ENCODE measurements around the gene WDPCP. TPM values are rescaled to one million over a fixed set of nuclear protein-coding genes. Genes with fewer than 3 reads are reported as not detected.
A peak's percentile ranks its signal among the peaks of the same experiment; 100 is the strongest.
"Not testable (repeated sequence)": the region's sequence is repeated elsewhere in the genome, so short reads cannot be mapped to it uniquely, and the experiment has no call there.

WDPCP gene
- total RNA-seq, 4 donors from 2014 or later, result 7.1 to 19.9 (median 9.6) TPM

GRCh38 chr2:63488118-63488713 lies 100.1 kb downstream of the WDPCP start:
- H3K36me3 ChIP-seq, result peaks cover 0 to 11% of the 10 kb centered on the region in 2 donors
- 70 to 74% methylated on average over 2 of the region's 2 CpGs for WGBS, 2 donors (ENCODE audit: low coverage in 1 of 2)
- H3K27me3 ChIP-seq, result no peaks in the 10 kb centered on the region
- no peak for ATAC-seq
- H3K27ac ChIP-seq, result no peak overlapping the region
- H3K4me3 ChIP-seq, result no peak overlapping the region
- peak in 3 of 4 experiments; percentile 10 to 43 (median 32) for TF ChIP-seq CTCF (IDR thresholded peaks at IDR 0.05)
- no peak for TF ChIP-seq POLR2A (IDR thresholded peaks at IDR 0.05)
- no peaks in the 10 kb centered on the region for H3K9me3 ChIP-seq
- H3K4me1 ChIP-seq, result no peaks in the 10 kb centered on the region

DNA sequence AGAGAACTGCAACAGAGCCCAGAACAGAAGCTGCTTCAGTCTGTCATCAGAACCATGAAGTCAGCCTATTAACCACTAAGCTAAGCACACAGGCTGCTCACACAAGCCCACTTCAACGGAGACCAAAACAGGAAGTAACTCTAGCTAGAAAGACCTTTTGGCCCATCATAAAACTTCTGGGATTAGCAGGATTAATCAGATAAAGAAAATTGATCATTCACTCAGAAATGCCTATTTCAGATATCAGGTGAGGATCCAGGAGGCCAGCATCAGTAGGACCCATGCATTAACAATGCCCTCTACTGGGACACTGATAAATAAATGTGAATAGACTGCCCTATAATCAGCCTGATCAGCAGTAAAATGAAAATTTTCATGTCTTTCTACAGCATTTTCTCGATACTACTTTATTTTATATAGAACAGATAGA lies 101.4 kb downstream of the WDPCP start:
- Histone ChIP-seq H3K4me3 (no peak overlapping the region), H3K27me3 (no peaks in the 10 kb centered on the region), H3K4me1 (no peaks in the 10 kb centered on the region), H3K9me3 (no peaks in the 10 kb centered on the region), H3K36me3 (peaks cover 0 to 11% of the 10 kb centered on the region in 2 donors), H3K27ac (no peak overlapping the region)
- TF ChIP-seq EP300 (IDR thresholded peaks at IDR 0.05), result no peak
- TF ChIP-seq POLR2A (IDR thresholded peaks at IDR 0.05), result no peak
- no peak for TF ChIP-seq CTCF (IDR thresholded peaks at IDR 0.05)
- no peak for TF ChIP-seq POLR2AphosphoS5 (IDR thresholded peaks at IDR 0.05)
- 86 to 90% methylated on average over 2 of the region's 2 CpGs for WGBS, 2 donors (ENCODE audit: low coverage in 1 of 2)
- ATAC-seq, result no peak

- no peaks in the 10 kb centered on the region for H3K9me3 ChIP-seq
Measured at GRCh38 chr2:63484901-63485300, 103.4 kb downstream of the WDPCP start.

DNA sequence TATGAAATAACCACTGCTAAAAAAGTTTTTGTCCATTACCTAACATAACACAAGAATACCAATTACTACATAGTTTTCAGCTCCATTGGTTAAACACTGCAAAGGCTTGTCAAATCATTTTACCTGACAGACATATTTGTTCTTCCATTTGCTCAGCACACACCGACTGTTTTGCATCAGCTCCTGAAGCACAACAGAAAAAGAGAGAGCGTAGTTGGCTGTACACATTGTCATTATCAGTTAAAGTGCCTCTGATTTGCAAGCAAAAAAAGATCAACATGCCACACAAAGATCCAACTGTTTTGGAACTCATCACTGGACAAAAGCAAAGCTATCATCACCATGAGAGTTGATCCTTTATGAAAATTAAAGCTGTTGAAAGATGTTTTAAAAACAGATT lies 103.8 kb downstream of the WDPCP start:
- H3K36me3 ChIP-seq, result peaks cover 0 to 16% of the 10 kb centered on the region in 2 donors
- no peaks in the 10 kb centered on the region for H3K9me3 ChIP-seq
- H3K4me3 ChIP-seq, result no peak overlapping the region
- no peaks in the 10 kb centered on the region for H3K27me3 ChIP-seq
- ATAC-seq, result no peak
- TF ChIP-seq CTCF (IDR thresholded peaks at IDR 0.05) (no peak), POLR2A (IDR thresholded peaks at IDR 0.05) (no peak), EP300 (IDR thresholded peaks at IDR 0.05) (no peak), POLR2AphosphoS5 (IDR thresholded peaks at IDR 0.05) (no peak)
- H3K4me1 ChIP-seq, result no peaks in the 10 kb centered on the region
- H3K27ac ChIP-seq, result no peak overlapping the region
- 81 to 85% methylated on average over 2 of the region's 2 CpGs for WGBS, 2 donors (ENCODE audit: low coverage in 1 of 2)

More at GRCh38 chr2:63484901-63485300, 103.4 kb downstream of the WDPCP start:
- 76% methylated on average over 3 to 6 of the region's 6 CpGs for WGBS, 2 donors (ENCODE audit: low coverage in 1 of 2)
- peaks cover 0 to 16% of the 10 kb centered on the region in 2 donors for H3K36me3 ChIP-seq
- ATAC-seq, result no peak
- H3K4me1 ChIP-seq, result no peaks in the 10 kb centered on the region
- no peak overlapping the region for H3K4me3 ChIP-seq
- H3K27ac ChIP-seq, result no peak overlapping the region
- no peak for TF ChIP-seq POLR2A (IDR thresholded peaks at IDR 0.05)
- TF ChIP-seq EP300 (IDR thresholded peaks at IDR 0.05), result no peak
- no peak for TF ChIP-seq POLR2AphosphoS5 (IDR thresholded peaks at IDR 0.05)
- TF ChIP-seq CTCF (IDR thresholded peaks at IDR 0.05), result no peak
- no peaks in the 10 kb centered on the region for H3K27me3 ChIP-seq

GRCh38 chr2:63477686-63478085 lies 110.6 kb downstream of the WDPCP start:
- H3K4me1 ChIP-seq, result no peaks in the 10 kb centered on the region
- no peak for ATAC-seq
- H3K27ac ChIP-seq, result no peak overlapping the region
- no peaks in the 10 kb centered on the region for H3K9me3 ChIP-seq
- TF ChIP-seq CTCF (IDR thresholded peaks at IDR 0.05) (no peak), POLR2A (IDR thresholded peaks at IDR 0.05) (no peak), EP300 (IDR thresholded peaks at IDR 0.05) (no peak), POLR2AphosphoS5 (IDR thresholded peaks at IDR 0.05) (no peak)
- WGBS, 2 donors (ENCODE audit: low coverage in 1 of 2), result 91% methylated on average over 3 of the region's 3 CpGs; no CpG with 5 or more reads in 1 of the 2 donors
- H3K36me3 ChIP-seq, result peaks cover 0 to 11% of the 10 kb centered on the region in 2 donors
- H3K27me3 ChIP-seq, result no peaks in the 10 kb centered on the region
- H3K4me3 ChIP-seq, result no peak overlapping the region

DNA sequence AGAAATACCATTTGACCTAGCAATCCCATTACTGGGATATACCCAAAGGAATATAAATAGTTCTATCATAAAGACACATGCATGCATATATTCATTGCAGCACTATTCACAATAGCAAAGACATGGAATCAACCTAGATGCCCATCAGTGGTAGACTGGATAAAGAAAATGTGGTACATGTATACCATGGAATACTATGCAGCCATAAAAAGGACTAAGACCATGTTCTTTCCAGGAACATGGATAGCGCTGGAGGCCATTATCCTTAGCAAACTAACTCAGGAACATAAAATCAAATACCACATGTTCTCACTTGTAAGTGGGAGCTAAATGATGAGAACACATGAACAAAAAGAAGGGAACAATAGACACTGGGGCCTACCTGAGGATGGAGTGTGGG lies 119.0 kb downstream of the WDPCP start:
- H3K4me3 ChIP-seq, H3K27me3 ChIP-seq, H3K4me1 ChIP-seq, ATAC-seq, H3K9me3 ChIP-seq, H3K27ac ChIP-seq: not testable (repeated sequence)
- WGBS, 2 donors (ENCODE audit: low coverage in 1 of 2), result 87 to 100% methylated on average over 1 of the region's 1 CpG
- peaks cover 0 to 12% of the 10 kb centered on the region in 2 donors for H3K36me3 ChIP-seq

All from gastroesophageal sphincter (tissue), 4 donors.